H1 (cell line): Measurements from ENCODE around the gene COL17A1.

ENCODE experiments used
- CHD7 ChIP-seq: fragments of 300-600 bp; sonication (generic); IDR thresholded peaks from 2 replicates; pipeline ENCODE4 v1.7.1; 2012; ENCODE audit warnings: low read length, moderate library complexity, mild to moderate bottlenecking, inconsistent platforms; ENCODE audit not compliant: insufficient replicate concordance
- EP300 ChIP-seq, 2 experiments: IDR thresholded peaks; 1 replicate in 1 of 2; 2 replicates in 1 of 2; pipeline ENCODE4 v1.6.1; 2011 to 2012; ENCODE audit warnings: low read depth in 2 of 2, low read length in 2 of 2, mild to moderate bottlenecking in 2 of 2, borderline replicate concordance in 1 of 2, inconsistent platforms in 1 of 2, moderate library complexity in 1 of 2
- KDM5A ChIP-seq: fragments of 200-600 bp; IDR thresholded peaks from 2 replicates; pipeline ENCODE4 v1.7.1; 2012; ENCODE audit warnings: mild to moderate bottlenecking, low read length, inconsistent platforms, mixed read lengths
- MAFK ChIP-seq: IDR thresholded peaks from 2 replicates; pipeline ENCODE4 v1.6.1; 2012; ENCODE audit warnings: low read depth, mild to moderate bottlenecking, improper control_type of control experiment, low read length
- SIX5 ChIP-seq: IDR thresholded peaks from 2 replicates; pipeline ENCODE4 v1.6.1; 2011; ENCODE audit warnings: mild to moderate bottlenecking, low read depth, low read length
- TF ChIP-seq, protein P1 (sequence below), 3 experiments: IDR thresholded peaks; 1 replicate in 2 of 3; 2 replicates in 1 of 3; pipeline versions ENCODE4 v1.5.1 to v1.6.1; 2011; ENCODE audit warnings: low read length in 3 of 3, mild to moderate bottlenecking in 3 of 3, inconsistent platforms in 2 of 3, low read depth in 1 of 3, moderate library complexity in 1 of 3; ENCODE audit not compliant: insufficient read depth in 1 of 3; ENCODE audit errors: control extremely low read depth in 1 of 3

- TF ChIP-seq, protein P1, sequence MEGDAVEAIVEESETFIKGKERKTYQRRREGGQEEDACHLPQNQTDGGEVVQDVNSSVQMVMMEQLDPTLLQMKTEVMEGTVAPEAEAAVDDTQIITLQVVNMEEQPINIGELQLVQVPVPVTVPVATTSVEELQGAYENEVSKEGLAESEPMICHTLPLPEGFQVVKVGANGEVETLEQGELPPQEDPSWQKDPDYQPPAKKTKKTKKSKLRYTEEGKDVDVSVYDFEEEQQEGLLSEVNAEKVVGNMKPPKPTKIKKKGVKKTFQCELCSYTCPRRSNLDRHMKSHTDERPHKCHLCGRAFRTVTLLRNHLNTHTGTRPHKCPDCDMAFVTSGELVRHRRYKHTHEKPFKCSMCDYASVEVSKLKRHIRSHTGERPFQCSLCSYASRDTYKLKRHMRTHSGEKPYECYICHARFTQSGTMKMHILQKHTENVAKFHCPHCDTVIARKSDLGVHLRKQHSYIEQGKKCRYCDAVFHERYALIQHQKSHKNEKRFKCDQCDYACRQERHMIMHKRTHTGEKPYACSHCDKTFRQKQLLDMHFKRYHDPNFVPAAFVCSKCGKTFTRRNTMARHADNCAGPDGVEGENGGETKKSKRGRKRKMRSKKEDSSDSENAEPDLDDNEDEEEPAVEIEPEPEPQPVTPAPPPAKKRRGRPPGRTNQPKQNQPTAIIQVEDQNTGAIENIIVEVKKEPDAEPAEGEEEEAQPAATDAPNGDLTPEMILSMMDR (IDR thresholded peaks at IDR 0.05; ENCODE audit: control extremely low read depth in 1 of 3, insufficient read depth in 1 of 3, low read depth in 1 of 3, low read length in 3 of 3) = no peak
- TF ChIP-seq SIX5 (no peak), MAFK (peak; percentile 83), EP300 (IDR thresholded peaks at IDR 0.05; ENCODE audit: borderline replicate concordance in 1 of 2, low read depth in 2 of 2, low read length in 2 of 2) (no peak), CHD7 (no peak), KDM5A (no peak)
These were observed 49.0 kb downstream of the COL17A1 start for GRCh38 chr10:104036518-104037260.
